ENCODE measurements around the gene ZBTB7C.
"Not testable (repeated sequence)": the region's sequence is repeated elsewhere in the genome, so short reads cannot be mapped to it uniquely, and the experiment has no call there.

The ZBTB7C gene

DNA sequence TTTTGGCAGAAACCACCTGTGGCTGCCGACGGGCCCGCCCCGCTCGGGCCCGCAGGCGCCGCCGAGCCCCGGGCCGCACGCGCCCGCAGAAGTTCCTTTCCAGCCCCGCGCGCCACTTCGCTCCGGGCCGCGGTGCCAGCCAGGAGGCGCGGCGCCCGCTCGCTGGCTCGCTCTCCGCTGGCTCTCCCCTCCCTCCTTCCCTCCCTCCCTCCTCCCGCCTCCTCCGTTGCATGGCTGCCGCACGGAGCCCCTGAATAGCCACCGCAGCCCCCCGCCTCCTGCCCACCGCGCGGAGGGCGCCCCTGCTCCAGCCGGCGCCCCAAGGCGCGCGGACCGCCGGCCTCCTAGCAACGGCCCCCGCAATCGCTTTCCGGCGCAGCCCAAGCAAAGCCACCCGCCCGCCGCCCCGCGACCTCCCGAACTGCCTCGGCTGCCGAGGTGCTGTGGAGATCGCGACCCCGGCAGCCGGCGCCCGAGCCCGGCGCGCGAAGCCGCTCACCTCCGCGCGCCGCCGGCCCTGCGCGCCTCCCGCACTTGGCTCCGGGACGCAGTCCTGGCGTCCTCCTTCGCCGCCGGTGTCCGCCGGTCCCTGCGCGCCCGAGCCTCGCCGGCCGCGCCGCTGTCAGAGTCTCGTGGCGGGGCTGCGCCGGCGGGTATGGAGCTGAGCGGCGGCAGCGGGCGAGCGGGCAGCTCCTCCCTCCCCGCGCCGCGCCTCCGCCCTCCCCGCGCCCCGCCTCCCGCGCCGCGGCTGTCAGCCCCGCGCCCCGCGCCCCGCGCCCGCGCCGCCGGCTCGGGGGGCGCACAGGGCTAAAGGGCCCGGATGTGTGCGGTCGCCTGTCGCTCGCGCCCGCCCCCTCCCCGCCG is at the start of gene ZBTB7C:
Gene ZBTB7C (minus strand): TSS at position 657 of the 864 bp plus-strand sequence.
- DNase-seq = no peak

GRCh38 chr18:48456838-48457237 is 47.7 kb upstream of the ZBTB7C start:
- no peak for DNase-seq

DNA sequence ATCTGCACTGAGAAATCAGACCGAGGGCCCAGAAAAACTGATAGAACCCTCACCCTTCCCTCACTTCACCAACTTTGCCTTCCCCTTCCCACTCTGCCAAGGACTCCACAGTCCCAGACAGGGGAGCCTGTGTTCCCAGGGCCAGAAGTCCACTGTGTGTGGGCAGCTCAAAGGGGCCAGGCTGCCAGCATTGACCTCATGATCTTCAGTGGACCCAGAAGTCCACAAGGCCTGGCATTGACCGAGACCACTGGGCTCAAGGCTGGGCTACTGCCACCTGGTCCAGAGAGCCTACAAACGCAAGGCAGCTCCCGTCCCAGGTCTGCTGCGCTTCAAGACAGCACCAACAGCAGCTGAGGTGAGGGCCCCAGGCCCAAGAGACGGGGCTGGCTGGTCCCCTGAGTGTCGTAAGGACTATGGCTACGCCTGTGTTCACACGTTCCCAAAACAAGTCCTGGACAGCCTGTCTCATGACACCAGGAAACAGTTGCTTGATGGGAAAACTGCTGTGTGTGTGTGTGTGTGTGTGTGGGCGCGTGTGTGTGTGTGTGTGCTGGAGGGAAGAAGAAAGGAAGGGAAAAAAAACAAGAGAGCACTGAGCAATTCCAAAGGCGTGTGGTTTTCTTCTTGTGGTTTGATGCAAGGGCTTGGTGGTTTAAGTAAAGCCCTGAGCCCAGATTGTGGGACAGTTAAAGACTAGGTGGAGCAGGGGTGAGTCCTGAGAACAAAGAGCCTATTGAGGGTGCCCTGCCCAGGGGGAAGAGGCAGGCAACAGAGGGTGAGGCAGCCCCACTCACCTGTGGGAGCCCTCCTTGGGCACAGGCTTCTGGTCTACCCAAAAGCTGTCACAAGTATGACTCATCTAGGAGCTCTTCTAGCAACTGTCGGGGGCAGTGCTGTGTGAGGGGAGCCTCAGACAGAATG is 46.6 kb upstream of the ZBTB7C start:
- peak in 2 of 4 experiments; percentile 4 to 15 for DNase-seq

DNA sequence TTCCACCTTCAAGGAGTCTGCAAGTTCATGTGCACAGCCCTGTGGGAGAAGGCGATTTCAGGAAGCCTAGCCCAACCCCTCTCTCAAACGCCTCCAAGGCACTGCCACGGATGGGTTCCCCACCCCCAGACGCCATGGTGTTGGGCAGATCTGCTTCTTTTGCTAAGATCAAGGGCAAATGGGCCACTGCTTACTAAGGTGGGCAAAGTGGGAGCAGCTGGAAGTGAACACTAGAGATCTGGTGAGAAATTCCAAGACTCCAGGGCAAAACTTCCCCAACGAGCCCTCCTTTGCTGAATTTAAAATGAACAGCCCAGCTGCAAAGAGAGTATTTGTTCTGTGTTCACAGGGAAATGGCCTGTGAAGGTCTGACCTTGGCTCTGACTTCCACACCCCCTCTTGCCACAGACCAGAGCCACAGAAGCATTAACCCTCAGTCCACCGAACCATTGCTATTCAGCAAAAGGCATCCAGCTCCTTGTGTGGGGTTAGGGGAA is 45.1 kb upstream of the ZBTB7C start:
- no peak for DNase-seq

DNA sequence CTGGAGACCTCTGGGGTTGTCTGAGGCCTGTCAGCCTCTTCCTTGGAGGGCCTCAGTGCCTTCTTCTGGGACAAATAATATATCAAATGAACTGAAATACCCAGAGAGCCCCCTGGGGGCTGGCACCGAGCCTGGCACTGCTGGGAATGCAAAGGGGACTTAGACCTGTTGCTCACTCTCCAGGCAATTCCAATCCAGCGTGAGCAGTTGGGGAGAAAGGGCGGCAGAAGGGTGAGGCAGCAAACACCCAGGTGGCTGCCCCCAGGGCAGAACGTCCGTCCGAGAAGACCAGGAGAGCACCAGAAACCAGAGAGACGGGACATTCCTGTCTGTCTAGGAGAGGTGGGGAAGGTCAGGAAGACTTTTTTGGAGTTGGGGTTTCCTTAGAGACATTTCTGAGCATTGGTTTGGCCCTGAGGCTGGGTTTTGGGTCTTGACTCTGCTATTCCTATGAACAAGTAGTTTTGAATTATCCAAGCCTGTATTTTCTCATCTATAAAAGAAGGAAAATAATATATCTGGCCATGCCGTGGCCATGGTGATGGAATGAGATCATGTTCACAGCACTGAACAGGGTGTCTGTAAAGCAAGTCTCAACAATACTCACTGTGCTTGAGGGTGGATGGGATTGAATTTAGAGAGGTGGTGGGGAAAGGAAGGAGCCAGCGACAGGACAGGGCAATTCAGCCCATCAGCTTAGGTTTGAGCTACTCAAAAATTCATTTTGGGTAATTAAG is 44.3 kb upstream of the ZBTB7C start:
- no peak for DNase-seq

DNA sequence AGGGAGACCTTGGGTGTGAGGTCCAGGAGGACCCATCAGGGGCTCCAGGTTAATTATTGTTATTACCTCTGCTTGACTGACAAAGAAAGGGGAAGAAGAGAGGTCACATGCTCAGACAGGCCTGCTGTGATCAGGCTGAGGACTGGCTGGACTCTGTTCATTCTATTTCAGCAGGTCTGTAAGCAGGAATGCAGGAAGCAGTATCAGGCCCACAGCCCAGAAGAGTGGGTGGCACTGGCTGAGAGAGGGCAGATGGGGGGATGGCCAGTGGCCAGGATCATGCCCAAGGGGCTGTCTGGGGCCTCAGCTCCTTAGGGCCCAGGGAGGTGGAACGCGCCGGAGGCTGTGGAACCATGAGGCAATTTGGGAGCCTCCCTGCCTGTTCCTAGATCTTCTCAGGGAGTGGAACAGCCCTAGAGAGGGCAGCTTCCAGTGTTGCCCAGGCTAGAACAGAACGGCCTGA is 43.7 kb upstream of the ZBTB7C start:
- DNase-seq = no peak

DNA sequence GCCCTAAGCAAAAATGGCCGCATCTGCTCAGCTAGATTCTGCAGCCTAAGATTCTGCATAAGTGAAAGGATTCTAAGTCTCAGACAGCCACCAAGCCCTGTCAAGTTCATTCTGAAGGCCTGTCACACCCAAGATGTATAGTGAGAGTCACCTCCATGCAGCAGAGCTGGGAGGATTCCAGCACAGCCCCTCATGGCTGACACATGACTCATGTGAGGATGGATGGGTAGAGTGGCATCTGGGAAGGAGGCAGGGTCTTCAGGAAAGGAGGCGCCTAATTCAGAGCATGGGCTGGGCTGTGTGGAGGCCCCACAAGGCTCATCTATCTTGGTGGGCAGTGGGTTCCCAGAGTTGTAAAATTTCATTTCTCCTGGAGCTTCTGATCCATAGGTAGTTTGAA is 41.5 kb upstream of the ZBTB7C start:
- DNase-seq = no peak

GRCh38 chr18:48446582-48447225 is 37.5 kb upstream of the ZBTB7C start:
- DNase-seq = peak; percentile 13 to 63 (median 38)

- DNase-seq = peak; percentile 13 to 66 (median 35)
Measured at GRCh38 chr18:48445540-48445939, 36.4 kb upstream of the ZBTB7C start.

DNA sequence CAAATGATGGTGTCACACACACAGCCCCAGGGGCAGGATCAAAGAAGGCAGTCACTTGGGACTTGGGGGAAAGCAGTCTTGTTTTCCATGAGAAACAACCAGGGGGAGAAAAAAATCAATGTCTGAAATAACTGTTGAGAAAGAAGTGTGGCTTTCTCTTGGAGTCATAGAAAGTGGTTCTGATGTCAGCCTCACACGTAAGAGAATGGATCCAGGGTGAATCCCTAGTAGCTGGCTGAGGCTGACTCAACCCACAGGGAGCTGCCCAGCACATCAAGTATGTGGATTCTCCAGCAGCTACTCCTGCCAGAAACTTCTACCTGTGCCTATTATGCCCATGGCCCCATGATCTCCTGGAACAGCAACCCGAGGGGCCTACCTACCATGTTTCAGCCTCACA is 33.6 kb upstream of the ZBTB7C start:
- no peak for DNase-seq

DNA sequence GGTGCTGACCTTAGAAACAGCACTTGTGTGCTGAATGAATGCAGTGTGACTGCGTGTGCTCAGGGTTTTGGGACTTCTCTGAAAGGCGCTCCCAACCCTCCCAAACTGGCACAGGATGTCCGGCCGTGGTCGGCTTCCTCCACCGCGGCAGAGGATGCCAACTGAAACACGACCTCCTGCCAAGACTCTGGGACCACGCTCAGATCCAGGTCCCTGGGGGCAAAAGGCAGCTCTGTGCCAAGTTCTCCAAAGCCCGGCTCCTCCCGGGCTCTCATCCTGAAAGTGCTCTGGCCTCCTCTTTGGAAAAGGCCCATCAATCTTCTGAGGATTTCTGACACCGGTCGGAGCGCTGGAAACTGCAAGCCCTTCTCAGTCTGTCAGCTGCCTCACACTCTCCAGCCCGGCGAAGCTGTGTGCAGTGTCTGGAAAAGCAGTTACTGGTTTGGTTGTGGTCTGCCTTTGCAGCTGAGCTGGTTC is 32.3 kb upstream of the ZBTB7C start:
- no peak for DNase-seq

DNA sequence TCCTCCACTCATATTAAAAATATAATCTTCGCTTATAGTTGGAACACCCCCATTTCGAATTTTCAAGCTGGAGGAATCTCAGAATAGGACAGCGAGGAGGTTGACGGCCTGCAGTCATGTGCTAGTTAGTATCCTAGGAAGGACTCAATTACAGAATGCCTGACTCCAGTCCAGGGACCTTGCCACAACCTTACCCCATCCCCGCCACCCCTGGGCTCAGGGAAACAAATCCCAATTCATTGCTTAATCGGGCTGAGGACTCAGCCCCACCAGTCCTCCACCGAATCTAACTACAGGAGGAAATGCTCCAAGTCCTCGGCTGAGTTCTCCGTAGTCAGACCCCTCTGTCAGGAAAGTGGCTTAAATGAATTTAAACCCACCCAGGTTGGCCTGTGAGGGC is 31.7 kb upstream of the ZBTB7C start:
- no peak for DNase-seq

DNA sequence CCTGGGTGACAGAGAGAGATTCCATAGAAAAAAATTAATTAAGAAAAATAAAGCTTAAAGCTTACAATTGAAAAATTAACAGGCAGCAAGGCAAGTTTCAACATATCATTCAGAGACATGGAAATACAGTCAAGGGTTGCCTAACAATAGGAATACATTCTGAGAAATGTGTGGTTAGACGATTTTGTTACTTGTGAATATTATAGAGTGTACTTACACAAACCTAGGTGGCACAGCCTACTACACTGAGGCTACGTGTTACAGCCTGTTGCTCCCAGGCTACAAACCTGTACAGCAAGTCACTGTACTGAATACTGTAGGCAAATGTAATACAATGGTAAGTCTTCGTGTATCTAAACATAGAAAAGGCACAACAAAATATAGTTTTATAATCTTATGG is 27.7 kb upstream of the ZBTB7C start:
- DNase-seq = no peak

- not testable (repeated sequence) for DNase-seq
Measured at GRCh38 chr18:48434382-48434781, 25.2 kb upstream of the ZBTB7C start.

DNA sequence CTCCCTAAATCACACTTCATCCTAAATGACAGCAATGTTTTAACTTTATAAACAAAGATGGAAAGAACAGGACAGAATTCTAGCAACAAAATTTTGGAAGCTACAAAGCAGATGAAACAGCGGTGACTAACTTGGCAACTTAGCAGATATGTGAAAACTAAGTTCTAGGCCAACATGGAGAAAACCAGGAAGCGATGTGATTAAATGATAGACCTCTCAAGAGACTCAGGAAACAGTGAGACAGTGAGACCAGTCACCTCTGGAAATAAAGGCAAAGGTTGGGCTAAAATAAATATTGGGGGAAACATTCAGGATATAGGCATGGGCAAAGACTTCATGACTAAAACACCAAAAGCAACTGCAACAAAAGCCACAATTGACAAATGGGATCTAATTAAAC is 24.4 kb upstream of the ZBTB7C start:
- DNase-seq = no peak

DNA sequence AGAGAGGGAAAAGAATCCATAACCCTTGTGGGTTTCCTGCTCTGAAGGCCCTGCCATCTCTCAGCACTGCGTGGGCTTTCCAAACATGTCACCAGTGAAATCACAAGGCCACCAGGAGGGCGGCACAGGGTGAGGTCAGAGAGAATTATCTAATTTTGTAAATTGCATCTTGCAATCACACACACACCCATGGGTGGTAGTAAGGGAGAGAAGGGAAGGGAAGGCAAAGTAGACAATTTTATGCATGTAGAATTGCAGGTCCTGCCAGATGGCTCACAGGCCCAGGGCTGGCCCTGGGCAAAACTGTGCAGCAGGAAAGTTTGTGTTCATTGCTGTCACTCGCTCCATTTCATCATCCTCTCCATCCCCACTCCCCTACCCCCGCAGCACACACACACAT is 21.0 kb upstream of the ZBTB7C start:
- DNase-seq = no peak

DNA sequence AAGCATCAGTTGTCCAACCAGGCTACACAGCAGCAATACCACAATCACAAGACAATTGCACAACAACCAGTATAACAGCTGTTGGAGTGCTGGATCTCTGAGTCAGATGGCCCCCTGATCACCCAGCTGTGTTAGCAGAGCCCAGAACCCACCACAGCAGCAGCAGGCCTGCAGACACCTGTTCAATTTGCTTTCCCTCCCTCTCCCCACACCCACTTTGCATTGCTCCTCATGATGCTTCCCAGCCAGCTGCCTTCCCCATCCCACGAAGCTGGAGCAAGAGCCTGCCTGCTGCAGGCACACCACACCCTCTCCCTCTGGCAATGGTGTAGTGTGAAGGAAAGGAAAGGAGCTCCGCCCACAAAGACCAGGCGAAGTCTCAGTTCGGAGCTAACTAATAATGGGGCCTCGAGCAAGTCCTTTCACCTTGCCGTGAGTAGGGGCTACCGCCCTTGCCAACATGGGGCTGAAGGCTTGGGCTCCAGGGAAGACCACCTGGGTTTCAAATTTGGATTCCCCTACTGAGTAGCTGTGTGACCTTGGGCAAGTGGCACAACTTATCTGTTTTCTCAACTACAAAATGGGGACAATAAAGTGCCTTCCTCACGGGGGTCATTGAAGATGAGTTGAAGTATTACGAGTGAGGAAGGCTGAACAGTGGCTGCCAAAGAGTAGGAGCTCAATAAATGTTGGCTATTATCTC is 19.4 kb upstream of the ZBTB7C start:
- DNase-seq = no peak

DNA sequence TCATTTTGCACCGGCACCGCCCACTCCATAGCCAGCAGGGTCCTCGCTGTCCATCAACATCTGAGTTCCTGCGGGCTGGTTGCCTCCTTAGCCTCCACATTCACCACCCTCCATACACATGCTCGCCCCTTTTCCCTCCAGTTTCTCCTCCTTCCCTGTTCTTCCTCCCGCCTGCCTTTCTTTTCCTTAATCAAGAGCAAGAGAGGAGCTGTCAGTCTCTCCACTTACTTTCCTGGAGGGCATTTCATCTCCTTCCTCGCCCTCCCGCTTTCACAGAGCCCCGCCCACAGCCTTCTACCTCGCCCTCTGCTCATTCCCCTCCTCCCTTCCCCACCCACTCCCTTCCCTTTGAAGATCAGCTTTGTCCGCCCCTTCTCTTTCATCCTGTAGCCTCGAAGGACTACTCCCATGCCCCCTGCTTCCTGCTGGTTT is 13.8 kb upstream of the ZBTB7C start:
- no peak for DNase-seq

DNA sequence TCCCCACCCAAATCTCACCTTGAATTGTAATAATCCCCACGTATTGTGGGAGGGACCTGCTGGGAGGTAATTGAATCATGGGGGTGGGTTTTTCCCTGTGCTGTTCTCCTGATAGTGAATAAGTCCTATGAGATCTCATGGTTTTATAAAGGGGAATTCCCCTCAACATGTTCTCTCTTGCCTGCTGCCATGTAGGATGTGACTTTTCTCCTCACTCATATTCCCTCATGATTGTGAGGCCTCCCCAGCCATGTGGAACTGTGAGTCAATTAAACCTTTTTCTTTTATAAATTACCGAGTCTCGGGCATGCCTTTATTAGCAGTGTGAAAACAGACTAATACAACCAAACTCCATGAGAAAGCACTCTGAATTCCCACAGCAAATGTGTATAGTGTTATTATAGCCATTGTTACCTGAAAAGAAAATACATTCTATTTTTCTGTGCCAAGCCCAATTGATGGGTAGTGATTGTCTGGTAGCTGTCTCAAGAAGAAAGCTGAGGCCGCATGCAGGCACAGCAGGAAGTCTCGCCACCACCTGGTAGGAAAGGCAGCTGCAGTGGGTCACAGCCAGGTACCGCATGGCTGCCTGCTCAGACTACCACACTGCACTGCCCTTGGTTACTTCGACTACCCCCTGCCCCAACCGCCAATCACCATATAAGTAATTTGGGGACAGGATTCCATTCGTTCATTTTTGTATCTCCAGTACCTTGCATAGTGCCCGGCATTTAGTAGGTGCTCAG is 10.3 kb upstream of the ZBTB7C start:
- no peak for DNase-seq

DNA sequence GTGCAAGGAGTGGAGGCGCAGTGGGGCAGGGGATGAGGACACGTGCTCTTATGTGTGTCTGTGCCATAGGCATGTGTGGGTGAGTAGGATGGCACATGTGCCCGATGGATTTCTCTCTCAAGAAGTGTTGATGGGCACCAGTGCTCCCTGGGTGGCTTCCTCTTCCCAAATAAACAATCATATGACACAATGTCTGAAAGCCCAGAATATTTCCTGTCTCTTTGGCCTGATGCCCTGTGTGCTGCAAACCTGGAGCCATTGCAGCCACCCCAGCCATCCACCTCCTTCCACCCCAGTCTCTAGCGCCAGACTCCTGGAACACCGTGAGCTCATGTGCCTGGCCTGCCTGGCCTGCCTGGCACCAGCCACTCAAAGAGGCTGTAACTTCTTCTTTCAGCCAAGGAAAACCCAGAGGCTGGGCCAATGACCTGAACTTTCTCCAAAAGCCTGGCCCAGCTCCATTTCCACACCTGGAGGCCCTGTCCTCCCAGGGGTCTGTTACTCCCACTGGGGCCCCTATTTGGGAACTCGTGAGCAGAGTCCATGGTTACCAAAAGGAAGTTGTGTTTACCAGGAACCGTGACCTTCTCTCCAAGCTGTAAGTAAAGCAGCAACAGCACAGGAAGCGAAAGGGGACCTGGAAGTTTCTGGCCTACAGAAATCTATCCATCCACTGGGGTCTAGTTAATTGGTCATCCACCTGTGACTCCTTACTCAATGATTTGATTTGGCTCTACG is 9.5 kb upstream of the ZBTB7C start:
- DNase-seq = no peak
